ENCODE results near the gene OSBP.

DNA sequence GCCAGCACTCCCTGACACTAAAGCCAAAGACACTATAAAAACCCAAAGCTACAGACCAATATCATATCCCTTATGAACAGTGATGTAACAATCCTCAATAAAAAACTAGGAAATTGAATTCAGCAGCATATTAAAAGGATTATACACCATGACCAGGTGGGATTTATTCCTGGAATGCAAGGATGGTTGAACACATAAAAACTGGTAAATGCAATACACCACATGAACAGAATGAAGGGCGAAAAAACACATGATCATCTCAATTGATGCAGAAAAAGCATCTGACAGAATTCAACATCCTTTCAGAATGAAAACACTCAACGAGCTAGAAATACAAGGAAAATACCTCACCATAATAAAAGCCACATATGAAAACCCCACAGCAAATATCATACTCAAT is 31.3 kb downstream of the OSBP start:
- TF ChIP-seq NFRKB (IDR thresholded peaks at IDR 0.05) (no peak), CTBP1 (IDR thresholded peaks at IDR 0.05; ENCODE audit: borderline replicate concordance) (no peak), BHLHE40 (IDR thresholded peaks at IDR 0.05; ENCODE audit: borderline replicate concordance) (no peak), FOXA1 (IDR thresholded peaks at IDR 0.05) (no peak), HDGF (IDR thresholded peaks at IDR 0.05; ENCODE audit: borderline replicate concordance) (no peak), SUZ12 (IDR thresholded peaks at IDR 0.05) (no peak), FOXM1 (IDR thresholded peaks at IDR 0.05; ENCODE audit: borderline replicate concordance) (no peak), ELF4 (IDR thresholded peaks at IDR 0.05) (no peak)
